Mucosa of descending colon (tissue), 3 donors: ENCODE results near the gene GNAS. TPM values are rescaled to one million over a fixed set of nuclear protein-coding genes. Genes with fewer than 3 reads are reported as not detected.
"Not testable (repeated sequence)": the region's sequence is repeated elsewhere in the genome, so short reads cannot be mapped to it uniquely, and the experiment has no call there.

ENCODE experiments used
- ATAC-seq: fragments of 200-7000 bp; cut with Tn5 transposase; one replicate; pipeline ENCODE4 v1.9.1; 2020; ENCODE audit warnings: mild to moderate bottlenecking, moderate library complexity
- DNase-seq, 3 donors: peaks; one replicate each; pipeline ENCODE4 v3.0.0-alpha.2; 2020
- H3K36me3 ChIP-seq: fragments of 200-600 bp; one replicate; pipeline ENCODE4 v1.8.0; 2021; ENCODE audit warnings: low read depth, mild to moderate bottlenecking
- H3K4me1 ChIP-seq: fragments of 200-600 bp; one replicate; pipeline ENCODE4 v1.8.0; 2021; ENCODE audit warnings: low read depth, mild to moderate bottlenecking
- H3K4me3 ChIP-seq: fragments of 200-600 bp; one replicate; pipeline ENCODE4 v1.8.0; 2021; ENCODE audit warnings: mild to moderate bottlenecking
- H3K9me3 ChIP-seq: fragments of 200-600 bp; one replicate; pipeline ENCODE4 v1.8.0; 2021; ENCODE audit warnings: mild to moderate bottlenecking
- intact Hi-C, 2 donors: fragments of 100-400 bp; cut with DNase I in 1 of 2; cut with micrococcal nuclease in 1 of 2; formaldehyde crosslinking; loops; one replicate each; pipeline versions ENCODE4 v1.11.0 to v1.11.1; 2022; cut with DNase I, micrococcal nuclease
- total RNA-seq, 3 donors: library from RNA; stranded (reverse); fragmentation: NEBNext Ultra II Directional in 2 of 3; extraction: Animal tissue kit (Norgen Biotek cat#: 25700) in 2 of 3; gene quantifications; one replicate each; pipeline versions ENCODE4 v1.2.1 to v1.2.4, GENCODE V29; 2021 to 2023
- TF ChIP-seq, protein P1 (sequence below): fragments of 200-600 bp; IDR thresholded peaks from one replicate; pipeline ENCODE4 v1.8.0; 2022; ENCODE audit warnings: antibody characterized with exemption, mild to moderate bottlenecking
- donor health status: DM: no; HTN: no; CAD: no; lungs with moderate emphysema.
- donor health status: DM: no; HTN: no; CAD: no.
- donor health status: DM: no; HTN: yes; CAD: no.

GNAS gene
- total RNA-seq, 3 donors from 2014 or later: 583 to 659 (median 632) TPM

- Histone ChIP-seq H3K36me3 (no peaks in the 10 kb centered on the region), H3K4me3 (no peak overlapping the region), H3K4me1 (no peaks in the 10 kb centered on the region), H3K9me3 (no peaks in the 10 kb centered on the region)
- DNase-seq (no peak), ATAC-seq (no peak)
- intact Hi-C loops: no loop called here
- TF ChIP-seq, protein P1, sequence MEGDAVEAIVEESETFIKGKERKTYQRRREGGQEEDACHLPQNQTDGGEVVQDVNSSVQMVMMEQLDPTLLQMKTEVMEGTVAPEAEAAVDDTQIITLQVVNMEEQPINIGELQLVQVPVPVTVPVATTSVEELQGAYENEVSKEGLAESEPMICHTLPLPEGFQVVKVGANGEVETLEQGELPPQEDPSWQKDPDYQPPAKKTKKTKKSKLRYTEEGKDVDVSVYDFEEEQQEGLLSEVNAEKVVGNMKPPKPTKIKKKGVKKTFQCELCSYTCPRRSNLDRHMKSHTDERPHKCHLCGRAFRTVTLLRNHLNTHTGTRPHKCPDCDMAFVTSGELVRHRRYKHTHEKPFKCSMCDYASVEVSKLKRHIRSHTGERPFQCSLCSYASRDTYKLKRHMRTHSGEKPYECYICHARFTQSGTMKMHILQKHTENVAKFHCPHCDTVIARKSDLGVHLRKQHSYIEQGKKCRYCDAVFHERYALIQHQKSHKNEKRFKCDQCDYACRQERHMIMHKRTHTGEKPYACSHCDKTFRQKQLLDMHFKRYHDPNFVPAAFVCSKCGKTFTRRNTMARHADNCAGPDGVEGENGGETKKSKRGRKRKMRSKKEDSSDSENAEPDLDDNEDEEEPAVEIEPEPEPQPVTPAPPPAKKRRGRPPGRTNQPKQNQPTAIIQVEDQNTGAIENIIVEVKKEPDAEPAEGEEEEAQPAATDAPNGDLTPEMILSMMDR: no peak
These were observed 90.0 kb downstream of the GNAS start for GRCh38 chr20:58942549-58942948.

DNA sequence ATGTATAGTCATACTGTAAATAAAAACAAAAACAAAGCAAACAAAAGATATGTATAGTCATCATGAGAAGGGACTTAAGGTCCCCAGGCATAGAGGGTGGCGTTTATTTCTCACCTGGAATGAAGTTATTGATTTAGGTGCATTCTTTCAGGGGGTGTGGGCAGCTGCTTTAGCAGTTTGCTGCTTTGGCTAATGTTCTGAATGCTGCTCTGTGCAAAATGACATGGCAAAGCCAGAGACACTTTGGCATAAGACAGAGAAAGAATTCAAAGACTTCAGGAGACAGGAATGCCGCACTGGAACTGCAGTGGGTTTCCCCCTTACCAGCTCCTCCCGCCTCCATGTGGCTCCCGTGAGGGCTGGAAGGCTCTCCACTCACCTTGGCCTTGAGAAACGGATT lies 92.1 kb downstream of the GNAS start:
- TF ChIP-seq, protein P1: no peak

DNA sequence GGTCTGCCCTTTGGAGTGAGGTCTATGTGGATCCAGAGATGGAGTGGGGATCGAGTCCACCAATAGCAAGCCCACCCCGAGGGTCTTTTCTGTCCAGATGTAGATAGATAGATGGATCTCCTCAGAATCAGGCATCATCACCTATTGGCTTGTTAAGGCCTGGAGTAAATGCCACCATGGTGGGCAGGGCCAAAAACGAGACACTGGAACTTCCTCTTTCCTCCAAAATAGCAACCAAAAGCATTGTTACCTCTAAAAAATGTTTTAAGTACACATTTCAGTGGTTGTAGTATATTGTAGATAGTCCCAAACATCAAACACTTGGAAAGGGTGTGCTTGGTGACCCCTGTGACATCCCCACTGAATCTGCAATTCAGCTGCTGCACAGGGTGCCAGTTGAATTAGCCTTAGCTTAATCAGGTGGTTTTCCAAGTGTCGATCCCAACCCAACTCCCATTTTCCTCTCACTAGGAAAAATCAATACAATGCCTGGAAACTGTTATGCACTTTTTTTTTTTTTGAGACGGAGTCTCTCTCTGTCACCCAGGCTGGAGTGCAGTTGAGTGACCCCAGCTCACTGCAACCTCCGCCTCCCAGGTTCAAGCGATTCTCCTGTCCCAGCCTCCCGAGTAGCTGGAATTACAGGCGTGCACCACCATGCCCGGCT lies 93.6 kb downstream of the GNAS start:
- no peak for ATAC-seq
- intact Hi-C loops: no loop called here

More for the DNA sequence above, 92.1 kb downstream of the GNAS start:
- Histone ChIP-seq H3K4me1 (no peaks in the 10 kb centered on the region), H3K36me3 (no peaks in the 10 kb centered on the region), H3K4me3 (no peak overlapping the region), H3K9me3 (no peaks in the 10 kb centered on the region)
- DNase-seq (no peak), ATAC-seq (no peak)
- intact Hi-C loops: no loop called here

GRCh38 chr20:58947797-58948388 lies 95.4 kb downstream of the GNAS start:
- H3K4me3 ChIP-seq, H3K36me3 ChIP-seq, DNase-seq, H3K9me3 ChIP-seq, ATAC-seq, H3K4me1 ChIP-seq, intact Hi-C loops: not testable (repeated sequence)

More for the DNA sequence above, 93.6 kb downstream of the GNAS start:
- Histone ChIP-seq H3K9me3 (no peaks in the 10 kb centered on the region), H3K36me3 (no peaks in the 10 kb centered on the region), H3K4me1 (no peaks in the 10 kb centered on the region), H3K4me3 (no peak overlapping the region)
- DNase-seq: no peak
- TF ChIP-seq, protein P1: no peak

- Histone ChIP-seq H3K9me3 (no peaks in the 10 kb centered on the region), H3K4me3 (no peak overlapping the region), H3K36me3 (no peaks in the 10 kb centered on the region), H3K4me1 (no peaks in the 10 kb centered on the region)
- intact Hi-C loops: no loop called here
- DNase-seq: peak in 1 of 3 donors; percentile 8
- no peak for ATAC-seq
- TF ChIP-seq, protein P1: no peak
These were observed 98.1 kb downstream of the GNAS start for GRCh38 chr20:58950603-58951002.

DNA sequence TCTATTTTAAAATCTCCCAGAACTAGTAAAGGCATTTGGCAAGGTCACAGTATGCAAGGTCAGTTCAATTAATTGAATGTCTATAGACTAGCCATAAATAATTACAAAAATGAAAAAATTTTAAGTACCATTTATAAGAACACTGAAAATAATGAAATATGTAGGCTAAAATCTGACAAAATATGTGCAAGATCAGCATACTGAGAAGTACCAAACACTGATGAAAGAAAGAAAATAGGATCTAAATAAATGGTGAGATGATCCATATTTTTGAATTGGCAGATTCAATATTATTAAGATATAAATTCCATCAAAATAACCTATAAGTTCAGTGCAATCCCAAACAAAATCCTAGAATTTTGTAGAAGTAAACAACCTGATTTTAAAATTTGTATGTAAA lies 100.5 kb downstream of the GNAS start:
- ATAC-seq (no peak), DNase-seq (no peak)
- no peaks in the 10 kb centered on the region for H3K4me1 ChIP-seq
- no peaks in the 10 kb centered on the region for H3K36me3 ChIP-seq
- H3K9me3 ChIP-seq: no peaks in the 10 kb centered on the region
- TF ChIP-seq, protein P1: no peak
- no peak overlapping the region for H3K4me3 ChIP-seq
- intact Hi-C loops: no loop called here
